WTC11 (cell line): ENCODE results near the gene PRTN3. TPM values are rescaled to one million over a fixed set of nuclear protein-coding genes. Genes with fewer than 3 reads are reported as not detected.

ENCODE experiments used
- ATAC-seq: fragments of 200-7000 bp; cut with Tn5 transposase; 2 replicates; pipeline ENCODE4 v1.10.0; 2021; ENCODE audit warnings: mild to moderate bottlenecking, moderate library complexity
- CTCF ChIA-PET: fragments of 300-600 bp; sonication (Branson Sonifier 250); formaldehyde crosslinking; loops from one replicate; lab custom pipeline; 2021; ENCODE audit warnings: antibody characterized with exemption; lab: Charles Lee
- POLR2A ChIA-PET: fragments of 350-600 bp; sonication (Branson Sonifier 250); formaldehyde crosslinking; loops from one replicate; lab custom pipeline; 2021; ENCODE audit warnings: antibody characterized with exemption; lab: Charles Lee
- DNase-seq: peaks from one replicate; pipeline ENCODE4 v3.0.0; 2021; ENCODE audit warnings: low spot score
- H3K27ac Mint-ChIP-seq: 2 replicates; pipeline ENCODE4 v1.8.0; 2021; ENCODE audit warnings: mixed read lengths
- H3K27me3 Mint-ChIP-seq: 2 replicates; pipeline ENCODE4 v1.8.0; 2021; ENCODE audit warnings: low read depth, mild to moderate bottlenecking, moderate library complexity, mixed read lengths
- H3K36me3 Mint-ChIP-seq: 2 replicates; pipeline ENCODE4 v1.8.0; 2021; ENCODE audit warnings: mixed read lengths
- H3K4me1 Mint-ChIP-seq: 2 replicates; pipeline ENCODE4 v1.8.0; 2022; ENCODE audit warnings: mixed read lengths
- H3K4me3 Mint-ChIP-seq: 2 replicates; pipeline ENCODE4 v1.8.0; 2021; ENCODE audit warnings: mild to moderate bottlenecking, moderate library complexity, mixed read lengths
- H3K9me3 Mint-ChIP-seq: 2 replicates; pipeline ENCODE4 v1.8.0; 2021; ENCODE audit warnings: mixed read lengths
- CTCF ChIP-seq: fragments of 200-600 bp; IDR thresholded peaks from 2 replicates; pipeline ENCODE4 v1.8.0; 2022; ENCODE audit warnings: antibody characterized with exemption
- microRNA-seq: library from miRNA; unstranded; fragments of <30 nt; microRNA quantifications from one replicate; pipeline ENCODE4 v1.2.0, GENCODE V29; 2022; ENCODE audit warnings: borderline number of aligned reads
- total RNA-seq: library from RNA; stranded (reverse); gene quantifications from 3 replicates; pipeline ENCODE4 v1.2.3, GENCODE V29; 2021
- TF ChIP-seq, protein P1 (sequence below): sonication (generic); formaldehyde crosslinking; IDR thresholded peaks from 2 replicates; pipeline ENCODE4 v1.8.0; 2022; ENCODE audit warnings: mild to moderate bottlenecking, missing genetic modification reagents

PRTN3 gene
- total RNA-seq, 1 experiment from 2014 or later: 0.61 TPM

DNA sequence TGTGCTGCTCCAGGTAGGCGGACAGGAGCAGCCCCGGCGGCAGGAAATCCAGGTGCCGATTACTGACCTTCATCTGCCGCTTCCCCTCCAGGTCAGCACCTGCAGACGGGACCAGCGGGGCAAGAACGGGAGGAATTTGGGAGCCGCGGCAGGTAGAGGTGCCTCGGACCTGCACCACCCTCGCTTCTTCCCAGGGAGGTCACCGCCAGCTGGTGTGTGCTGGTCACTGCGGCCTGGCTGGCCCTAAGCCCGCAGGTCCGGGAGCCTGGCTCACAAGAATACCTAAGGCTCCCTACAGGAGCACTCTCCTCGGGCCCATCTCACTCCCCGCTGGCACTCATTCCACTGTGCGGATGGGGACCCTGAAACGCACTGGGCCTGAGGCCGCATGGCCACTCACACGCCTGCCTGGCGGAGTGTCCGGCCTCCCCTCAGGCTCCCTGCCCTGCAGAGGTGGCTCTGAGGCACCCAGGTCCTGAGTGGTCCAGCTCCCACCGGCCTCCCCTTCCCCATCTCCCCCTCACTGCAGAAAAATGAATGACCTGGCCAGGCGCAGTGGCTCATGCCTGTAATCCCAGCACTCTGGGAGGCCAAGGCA is 56.7 kb downstream of the PRTN3 start:
- 0 out of 2 replicates have a peak, but pooled peaks cover 3% of the 10 kb centered on the region for H3K36me3 Mint-ChIP-seq
- ATAC-seq: peak; percentile 20
- TF ChIP-seq, protein P1, sequence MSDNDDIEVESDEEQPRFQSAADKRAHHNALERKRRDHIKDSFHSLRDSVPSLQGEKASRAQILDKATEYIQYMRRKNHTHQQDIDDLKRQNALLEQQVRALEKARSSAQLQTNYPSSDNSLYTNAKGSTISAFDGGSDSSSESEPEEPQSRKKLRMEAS: no peak
- peak; percentile 23; the same call in 1 of the 2 replicates for TF ChIP-seq CTCF
- TF ChIP-seq, all 79 proteins: peak for 1
- H3K4me1 Mint-ChIP-seq: no peaks in the 10 kb centered on the region; the same call in 1 of the 2 replicates
- no peak overlapping the region for H3K4me3 Mint-ChIP-seq
- DNase-seq: peak; percentile 66
- no peak overlapping the region for H3K27ac Mint-ChIP-seq
- CTCF ChIA-PET: interaction anchor here (1.2 to 1.4 kb wide), 2 partner anchors 20 to 25 kb away, joined by 3 to 7 read pairs; no protein-coding TSS in a partner anchor
- H3K27me3 Mint-ChIP-seq: peaks cover 3% of the 10 kb centered on the region; the same call in 1 of the 2 replicates
- POLR2A ChIA-PET: no interaction called here
- H3K9me3 Mint-ChIP-seq: no peaks in the 10 kb centered on the region

Small RNA genes within 50 kb of the gene (microRNA-seq; reads per million reads assigned to microRNA genes)
- 47.9 reads per million, percentile 52 among the genes with 10 or more reads in this experiment for gene MIR3187
- 21.7 reads per million, percentile 40 among the genes with 10 or more reads in this experiment for gene MIR4745

Other genes with a start within 250 kb of the PRTN3 start
- 113 to 139 TPM (median 116 TPM) in 3 replicates for gene POLRMT, start 207.5 kb upstream of the PRTN3 start, total RNA-seq
- gene FGF22, start 201.1 kb upstream of the PRTN3 start, total RNA-seq: 1.4 to 1.6 TPM (median 1.6 TPM) in 3 replicates
- 66.7 to 84.4 TPM (median 68.1 TPM) in 3 replicates for gene RNF126, start 177.8 kb upstream of the PRTN3 start, total RNA-seq
- gene FSTL3, start 164.6 kb upstream of the PRTN3 start, total RNA-seq: 8.7 to 12.2 TPM (median 10.1 TPM) in 3 replicates
- not detected in 3 replicates for gene PRSS57, start 145.5 kb upstream of the PRTN3 start, total RNA-seq
- gene PALM, start 132.1 kb upstream of the PRTN3 start, total RNA-seq: 17.7 to 25.6 TPM (median 22.1 TPM) in 3 replicates
- gene MISP, start 89.9 kb upstream of the PRTN3 start, total RNA-seq: 0.66 to 0.78 TPM (median 0.70 TPM) in 3 replicates
- 663 to 692 TPM (median 680 TPM) in 3 replicates for gene PTBP1, start 43.5 kb upstream of the PRTN3 start, total RNA-seq
- gene PLPPR3, start 19.0 kb upstream of the PRTN3 start, total RNA-seq: 60.6 to 86.8 TPM (median 83.9 TPM) in 3 replicates
- 1.2 to 3.3 TPM (median 2.5 TPM) in 3 replicates for gene AZU1, start 13.2 kb upstream of the PRTN3 start, total RNA-seq
- not detected in 3 replicates for gene ELANE, start 11.3 kb downstream of the PRTN3 start, total RNA-seq
- gene CFD, start 18.7 kb downstream of the PRTN3 start, total RNA-seq: 1.7 to 2.7 TPM (median 2.5 TPM) in 3 replicates
- 66.9 to 88.8 TPM (median 84.5 TPM) in 3 replicates for gene MED16, start 52.2 kb downstream of the PRTN3 start, total RNA-seq
- gene RNU6-9, start 52.5 kb downstream of the PRTN3 start, total RNA-seq: not detected in 3 replicates
- gene R3HDM4, start 72.2 kb downstream of the PRTN3 start, total RNA-seq: 85.5 to 99.5 TPM (median 88.3 TPM) in 3 replicates
- 2.9 to 4.4 TPM (median 3.6 TPM) in 3 replicates for gene KISS1R, start 76.3 kb downstream of the PRTN3 start, total RNA-seq
- gene ARID3A, start 85.0 kb downstream of the PRTN3 start, total RNA-seq: 102 to 116 TPM (median 113 TPM) in 3 replicates
- gene WDR18, start 143.3 kb downstream of the PRTN3 start, total RNA-seq: 140 to 147 TPM (median 146 TPM) in 3 replicates
- 1.9 to 2.5 TPM (median 2.4 TPM) in 3 replicates for gene GRIN3B, start 159.4 kb downstream of the PRTN3 start, total RNA-seq
- 176 to 202 TPM (median 191 TPM) in 3 replicates for gene TMEM259, start 180.1 kb downstream of the PRTN3 start, total RNA-seq
- not detected in 3 replicates for gene RNU6-2, start 180.5 kb downstream of the PRTN3 start, total RNA-seq
- 387 to 391 TPM (median 390 TPM) in 3 replicates for gene CNN2, start 185.6 kb downstream of the PRTN3 start, total RNA-seq
- gene ABCA7, start 199.1 kb downstream of the PRTN3 start, total RNA-seq: 40.3 to 45.0 TPM (median 41.3 TPM) in 3 replicates
- gene ARHGAP45, start 226.2 kb downstream of the PRTN3 start, total RNA-seq: 40.9 to 46.4 TPM (median 44.1 TPM) in 3 replicates